ENCODE measurements around the gene DBNDD1. TPM values are rescaled to one million over a fixed set of nuclear protein-coding genes. Genes with fewer than 3 reads are reported as not detected.
"Not testable (repeated sequence)": the region's sequence is repeated elsewhere in the genome, so short reads cannot be mapped to it uniquely, and the experiment has no call there.

DBNDD1 gene
- total and polyA plus RNA-seq, 4 donors = 0.09 to 1.5 (median 0.82) TPM

DNA sequence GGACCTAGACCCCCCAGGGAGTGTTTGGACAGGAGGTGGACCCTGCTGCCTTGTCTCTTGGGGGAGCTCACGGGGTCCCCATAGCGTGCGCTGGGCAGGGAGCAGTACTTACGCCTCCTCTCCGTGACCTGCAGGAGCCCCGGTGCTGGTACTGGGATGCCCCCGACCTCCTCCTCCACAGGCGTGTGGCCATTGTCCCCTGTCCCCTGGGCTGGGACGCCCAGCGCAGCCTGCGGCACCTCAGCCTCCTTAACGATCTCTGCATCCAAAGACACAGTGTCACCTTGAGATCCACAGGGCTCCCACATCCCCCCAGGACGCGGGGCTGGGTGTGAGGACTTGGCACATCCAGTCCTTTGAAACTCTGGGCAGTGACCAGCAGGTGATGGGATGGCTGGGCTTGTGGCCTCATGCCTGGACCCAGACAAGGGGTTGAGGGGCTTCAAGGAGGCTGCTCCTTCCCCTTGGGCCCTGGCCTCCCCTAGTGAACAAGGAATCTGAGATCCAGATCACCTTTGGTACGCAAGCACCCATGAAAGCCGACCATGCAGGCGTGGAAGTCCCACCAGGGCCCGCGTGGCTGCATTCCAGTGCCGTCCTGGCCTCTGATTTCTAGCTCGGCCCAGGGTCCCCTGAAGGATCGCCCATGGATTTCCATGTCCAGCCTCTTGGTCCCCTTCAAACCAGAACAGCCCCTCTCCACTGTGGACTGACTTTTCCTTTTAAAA, 9.9 kb downstream of the DBNDD1 start:
- Histone ChIP-seq H3K36me3 (ENCODE audit: control insufficient read depth in 4 of 4, insufficient read depth in 3 of 4, low read depth in 1 of 4, low read length in 3 of 4) (no peaks in the 10 kb centered on the region), H3K9me3 (ENCODE audit: control insufficient read depth in 4 of 4, low read length in 3 of 4) (no peaks in the 10 kb centered on the region), H3K27ac (ENCODE audit: low read depth in 1 of 2, low read length in 2 of 2) (no peak overlapping the region), H3K4me3 (ENCODE audit: low read depth in 1 of 3, low read length in 3 of 3) (no peak overlapping the region), H3K27me3 (ENCODE audit: control insufficient read depth in 4 of 4, insufficient read depth in 4 of 4, low read length in 3 of 4) (no peaks in the 10 kb centered on the region), H3K4me1 (ENCODE audit: control insufficient read depth in 4 of 4, insufficient read depth in 4 of 4, low read length in 3 of 4) (no peaks in the 10 kb centered on the region), H3K9ac (ENCODE audit: low read depth in 1 of 2, low read length in 2 of 2) (no peak overlapping the region)
- WGBS = 92% methylated on average over 22 of the region's 22 CpGs
- DNase-seq (ENCODE audit: low spot score) = no peak
- TF ChIP-seq TAF1 (conservative IDR thresholded peaks at IDR 0.05) (no peak), HNF4G (IDR thresholded peaks at IDR 0.05) (no peak), NR2F2 (IDR thresholded peaks at IDR 0.05) (no peak), FOXA1 (IDR thresholded peaks at IDR 0.05) (no peak), RXRA (IDR thresholded peaks at IDR 0.05) (no peak)
- TF ChIP-seq, protein P1, sequence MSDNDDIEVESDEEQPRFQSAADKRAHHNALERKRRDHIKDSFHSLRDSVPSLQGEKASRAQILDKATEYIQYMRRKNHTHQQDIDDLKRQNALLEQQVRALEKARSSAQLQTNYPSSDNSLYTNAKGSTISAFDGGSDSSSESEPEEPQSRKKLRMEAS (IDR thresholded peaks at IDR 0.05) = no peak
- TF ChIP-seq, protein P2, sequence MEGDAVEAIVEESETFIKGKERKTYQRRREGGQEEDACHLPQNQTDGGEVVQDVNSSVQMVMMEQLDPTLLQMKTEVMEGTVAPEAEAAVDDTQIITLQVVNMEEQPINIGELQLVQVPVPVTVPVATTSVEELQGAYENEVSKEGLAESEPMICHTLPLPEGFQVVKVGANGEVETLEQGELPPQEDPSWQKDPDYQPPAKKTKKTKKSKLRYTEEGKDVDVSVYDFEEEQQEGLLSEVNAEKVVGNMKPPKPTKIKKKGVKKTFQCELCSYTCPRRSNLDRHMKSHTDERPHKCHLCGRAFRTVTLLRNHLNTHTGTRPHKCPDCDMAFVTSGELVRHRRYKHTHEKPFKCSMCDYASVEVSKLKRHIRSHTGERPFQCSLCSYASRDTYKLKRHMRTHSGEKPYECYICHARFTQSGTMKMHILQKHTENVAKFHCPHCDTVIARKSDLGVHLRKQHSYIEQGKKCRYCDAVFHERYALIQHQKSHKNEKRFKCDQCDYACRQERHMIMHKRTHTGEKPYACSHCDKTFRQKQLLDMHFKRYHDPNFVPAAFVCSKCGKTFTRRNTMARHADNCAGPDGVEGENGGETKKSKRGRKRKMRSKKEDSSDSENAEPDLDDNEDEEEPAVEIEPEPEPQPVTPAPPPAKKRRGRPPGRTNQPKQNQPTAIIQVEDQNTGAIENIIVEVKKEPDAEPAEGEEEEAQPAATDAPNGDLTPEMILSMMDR (IDR thresholded peaks at IDR 0.05; ENCODE audit: low read depth, low read length, missing input control) = no peak
- TF ChIP-seq, protein P3, sequence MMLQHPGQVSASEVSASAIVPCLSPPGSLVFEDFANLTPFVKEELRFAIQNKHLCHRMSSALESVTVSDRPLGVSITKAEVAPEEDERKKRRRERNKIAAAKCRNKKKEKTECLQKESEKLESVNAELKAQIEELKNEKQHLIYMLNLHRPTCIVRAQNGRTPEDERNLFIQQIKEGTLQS (IDR thresholded peaks at IDR 0.05) = no peak

DNA sequence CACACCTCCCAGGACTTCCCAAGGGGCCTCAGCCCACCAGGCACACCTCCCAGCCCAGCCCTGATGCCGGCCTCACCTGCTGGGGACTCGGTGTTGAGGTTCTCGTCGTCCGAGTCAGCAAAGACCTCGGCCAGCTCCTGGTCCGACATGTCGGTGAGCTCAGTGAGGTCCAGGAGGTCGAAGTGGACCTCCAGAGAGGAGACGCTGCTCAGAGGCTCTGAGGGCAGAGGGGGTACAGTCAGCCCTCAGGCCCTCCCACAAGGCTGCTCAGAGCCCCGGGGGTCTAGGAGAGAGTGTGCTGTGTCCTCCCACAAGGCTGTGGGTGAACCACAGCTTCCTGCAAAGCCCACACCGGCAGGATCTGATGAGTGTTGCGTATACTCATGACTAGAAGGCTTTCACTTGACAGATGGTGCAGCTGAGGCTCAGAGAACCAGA, 10.5 kb downstream of the DBNDD1 start:
- DNase-seq (ENCODE audit: low spot score) = no peak
- no peak for TF ChIP-seq RXRA (IDR thresholded peaks at IDR 0.05)
- no peak for TF ChIP-seq YY1 (IDR thresholded peaks at IDR 0.05)
- no peak for TF ChIP-seq SP1 (IDR thresholded peaks at IDR 0.05)
- no peak for TF ChIP-seq JUND (IDR thresholded peaks at IDR 0.05)
- Histone ChIP-seq H3K4me1 (ENCODE audit: control insufficient read depth in 4 of 4, insufficient read depth in 4 of 4, low read length in 3 of 4) (no peaks in the 10 kb centered on the region), H3K27ac (ENCODE audit: low read depth in 1 of 2, low read length in 2 of 2) (no peak overlapping the region), H3K9me3 (ENCODE audit: control insufficient read depth in 4 of 4, low read length in 3 of 4) (no peaks in the 10 kb centered on the region), H3K36me3 (ENCODE audit: control insufficient read depth in 4 of 4, insufficient read depth in 3 of 4, low read depth in 1 of 4, low read length in 3 of 4) (no peaks in the 10 kb centered on the region), H3K9ac (ENCODE audit: low read depth in 1 of 2, low read length in 2 of 2) (no peak overlapping the region), H3K27me3 (ENCODE audit: control insufficient read depth in 4 of 4, insufficient read depth in 4 of 4, low read length in 3 of 4) (no peaks in the 10 kb centered on the region), H3K4me3 (ENCODE audit: low read depth in 1 of 3, low read length in 3 of 3) (no peak overlapping the region)
- WGBS = 79% methylated on average over 13 of the region's 13 CpGs

DNA sequence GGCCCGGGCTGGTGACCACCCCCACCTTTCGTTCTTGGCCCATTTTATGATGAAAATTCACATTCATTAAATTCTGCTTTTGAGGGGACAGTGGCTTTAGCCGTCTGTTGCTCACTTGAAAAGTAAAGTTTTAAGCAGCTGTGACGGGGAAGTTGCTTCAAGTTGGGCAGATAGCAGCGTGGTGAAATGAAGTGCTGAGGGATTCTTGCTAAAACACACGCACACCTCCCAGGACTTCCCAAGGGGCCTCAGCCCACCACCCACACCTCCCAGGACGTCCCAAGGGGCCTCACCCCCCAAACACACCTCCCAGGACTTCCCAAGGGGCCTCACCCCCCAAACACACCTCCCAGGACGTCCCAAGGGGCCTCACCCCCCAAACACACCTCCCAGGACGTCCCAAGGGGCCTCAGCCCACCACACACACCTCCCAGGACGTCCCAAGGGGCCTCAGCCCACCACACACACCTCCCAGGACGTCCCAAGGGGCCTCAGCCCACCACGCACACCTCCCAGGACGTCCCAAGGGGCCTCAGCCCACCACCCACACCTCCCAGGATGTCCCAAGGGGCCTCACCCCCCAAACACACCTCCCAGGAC, 11.5 kb downstream of the DBNDD1 start:
- not testable (repeated sequence) for H3K9ac ChIP-seq (ENCODE audit: low read depth in 1 of 2, low read length in 2 of 2); H3K27me3 ChIP-seq (ENCODE audit: control insufficient read depth in 4 of 4, insufficient read depth in 4 of 4, low read length in 3 of 4); H3K9me3 ChIP-seq (ENCODE audit: control insufficient read depth in 4 of 4, low read length in 3 of 4); H3K36me3 ChIP-seq (ENCODE audit: control insufficient read depth in 4 of 4, insufficient read depth in 3 of 4, low read depth in 1 of 4, low read length in 3 of 4); H3K4me3 ChIP-seq (ENCODE audit: low read depth in 1 of 3, low read length in 3 of 3); H3K4me1 ChIP-seq (ENCODE audit: control insufficient read depth in 4 of 4, insufficient read depth in 4 of 4, low read length in 3 of 4); H3K27ac ChIP-seq (ENCODE audit: low read depth in 1 of 2, low read length in 2 of 2); DNase-seq (ENCODE audit: low spot score)
- 78% methylated on average over 13 of the region's 13 CpGs for WGBS

DNA sequence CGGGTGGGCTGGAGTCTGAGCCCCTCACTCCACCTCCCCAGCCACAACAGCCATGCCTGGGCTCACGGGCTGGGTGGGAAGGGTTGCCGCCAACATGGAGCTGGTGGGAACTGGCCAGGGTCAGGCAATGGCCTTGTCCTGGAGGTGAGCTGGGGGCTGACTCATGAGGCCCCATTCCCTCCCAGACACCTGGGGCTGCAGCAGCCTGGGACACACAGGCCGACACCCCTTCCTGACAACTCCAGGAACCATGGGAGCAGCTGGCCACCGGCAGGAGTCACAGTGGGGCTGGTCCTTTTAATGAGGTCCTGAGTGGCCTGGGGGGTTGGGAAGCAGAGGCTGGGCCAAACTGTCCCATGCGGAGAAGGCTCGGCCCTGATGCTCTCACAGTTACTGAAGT, 12.2 kb downstream of the DBNDD1 start:
- WGBS = 89% methylated on average over 7 of the region's 7 CpGs
- H3K9me3 ChIP-seq (ENCODE audit: control insufficient read depth in 4 of 4, low read length in 3 of 4) = no peaks in the 10 kb centered on the region
- H3K4me3 ChIP-seq (ENCODE audit: low read depth in 1 of 3, low read length in 3 of 3) = no peak overlapping the region
- H3K4me1 ChIP-seq (ENCODE audit: control insufficient read depth in 4 of 4, insufficient read depth in 4 of 4, low read length in 3 of 4) = no peaks in the 10 kb centered on the region
- no peak overlapping the region for H3K9ac ChIP-seq (ENCODE audit: low read depth in 1 of 2, low read length in 2 of 2)
- DNase-seq (ENCODE audit: low spot score) = no peak
- H3K36me3 ChIP-seq (ENCODE audit: control insufficient read depth in 4 of 4, insufficient read depth in 3 of 4, low read depth in 1 of 4, low read length in 3 of 4) = no peaks in the 10 kb centered on the region
- H3K27ac ChIP-seq (ENCODE audit: low read depth in 1 of 2, low read length in 2 of 2) = no peak overlapping the region
- no peaks in the 10 kb centered on the region for H3K27me3 ChIP-seq (ENCODE audit: control insufficient read depth in 4 of 4, insufficient read depth in 4 of 4, low read length in 3 of 4)
- TF ChIP-seq, protein P4, sequence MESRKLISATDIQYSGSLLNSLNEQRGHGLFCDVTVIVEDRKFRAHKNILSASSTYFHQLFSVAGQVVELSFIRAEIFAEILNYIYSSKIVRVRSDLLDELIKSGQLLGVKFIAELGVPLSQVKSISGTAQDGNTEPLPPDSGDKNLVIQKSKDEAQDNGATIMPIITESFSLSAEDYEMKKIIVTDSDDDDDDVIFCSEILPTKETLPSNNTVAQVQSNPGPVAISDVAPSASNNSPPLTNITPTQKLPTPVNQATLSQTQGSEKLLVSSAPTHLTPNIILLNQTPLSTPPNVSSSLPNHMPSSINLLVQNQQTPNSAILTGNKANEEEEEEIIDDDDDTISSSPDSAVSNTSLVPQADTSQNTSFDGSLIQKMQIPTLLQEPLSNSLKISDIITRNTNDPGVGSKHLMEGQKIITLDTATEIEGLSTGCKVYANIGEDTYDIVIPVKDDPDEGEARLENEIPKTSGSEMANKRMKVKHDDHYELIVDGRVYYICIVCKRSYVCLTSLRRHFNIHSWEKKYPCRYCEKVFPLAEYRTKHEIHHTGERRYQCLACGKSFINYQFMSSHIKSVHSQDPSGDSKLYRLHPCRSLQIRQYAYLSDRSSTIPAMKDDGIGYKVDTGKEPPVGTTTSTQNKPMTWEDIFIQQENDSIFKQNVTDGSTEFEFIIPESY (IDR thresholded peaks at IDR 0.05) = no peak
- TF ChIP-seq YY1 (IDR thresholded peaks at IDR 0.05) (no peak), HNF4G (IDR thresholded peaks at IDR 0.05) (no peak), HNF4A (conservative IDR thresholded peaks at IDR 0.05) (no peak)
- TF ChIP-seq, protein P3 (IDR thresholded peaks at IDR 0.05) = no peak
- TF ChIP-seq, protein P1 (IDR thresholded peaks at IDR 0.05) = no peak
